Neural progenitor cell (in vitro differentiated cells): Measurements from ENCODE around the gene PLA2R1.

Experiments
- EZH2 ChIP-seq: fragments of 200-600 bp; sonication (generic); IDR thresholded peaks from 2 replicates; pipeline ENCODE4 v1.6.1; 2017; ENCODE audit warnings: antibody characterized with exemption, mild to moderate bottlenecking, moderate library complexity
- EZH2phosphoT487 ChIP-seq: fragments of 200-600 bp; sonication (generic); IDR thresholded peaks from 2 replicates; pipeline ENCODE4 v1.6.1; 2017; ENCODE audit warnings: antibody characterized with exemption
- TF ChIP-seq, protein P1 (sequence below): fragments of 200-600 bp; sonication (generic); IDR thresholded peaks from 2 replicates; pipeline ENCODE4 v1.5.1; 2017; ENCODE audit warnings: antibody characterized with exemption, mild to moderate bottlenecking

DNA sequence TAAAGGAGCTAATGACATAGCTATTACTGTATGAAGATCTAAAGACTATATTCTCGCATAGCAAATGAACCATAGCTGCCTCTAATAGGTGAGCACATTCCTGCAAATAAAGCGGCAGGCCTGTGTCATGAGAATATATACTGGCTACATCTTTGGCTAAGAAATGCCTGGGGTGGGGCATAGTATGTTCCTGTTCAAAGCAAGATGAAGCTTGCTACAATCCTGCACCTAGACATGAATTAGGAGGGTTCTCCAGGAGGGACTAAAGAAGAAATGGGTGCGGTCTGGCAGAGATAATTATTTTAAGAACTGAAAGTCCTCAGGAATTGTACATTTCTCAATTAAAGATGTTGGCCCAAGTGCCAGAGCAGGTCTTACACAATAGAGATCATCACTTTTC is 46.8 kb upstream of the PLA2R1 start:
- TF ChIP-seq, protein P1, sequence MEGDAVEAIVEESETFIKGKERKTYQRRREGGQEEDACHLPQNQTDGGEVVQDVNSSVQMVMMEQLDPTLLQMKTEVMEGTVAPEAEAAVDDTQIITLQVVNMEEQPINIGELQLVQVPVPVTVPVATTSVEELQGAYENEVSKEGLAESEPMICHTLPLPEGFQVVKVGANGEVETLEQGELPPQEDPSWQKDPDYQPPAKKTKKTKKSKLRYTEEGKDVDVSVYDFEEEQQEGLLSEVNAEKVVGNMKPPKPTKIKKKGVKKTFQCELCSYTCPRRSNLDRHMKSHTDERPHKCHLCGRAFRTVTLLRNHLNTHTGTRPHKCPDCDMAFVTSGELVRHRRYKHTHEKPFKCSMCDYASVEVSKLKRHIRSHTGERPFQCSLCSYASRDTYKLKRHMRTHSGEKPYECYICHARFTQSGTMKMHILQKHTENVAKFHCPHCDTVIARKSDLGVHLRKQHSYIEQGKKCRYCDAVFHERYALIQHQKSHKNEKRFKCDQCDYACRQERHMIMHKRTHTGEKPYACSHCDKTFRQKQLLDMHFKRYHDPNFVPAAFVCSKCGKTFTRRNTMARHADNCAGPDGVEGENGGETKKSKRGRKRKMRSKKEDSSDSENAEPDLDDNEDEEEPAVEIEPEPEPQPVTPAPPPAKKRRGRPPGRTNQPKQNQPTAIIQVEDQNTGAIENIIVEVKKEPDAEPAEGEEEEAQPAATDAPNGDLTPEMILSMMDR: no peak
- no peak for TF ChIP-seq EZH2
- TF ChIP-seq EZH2phosphoT487: no peak
